ENCODE data around the gene GCSH. TPM values are rescaled to one million over a fixed set of nuclear protein-coding genes. Genes with fewer than 3 reads are reported as not detected.

Gene GCSH
- total RNA-seq, 2 experiments from 2014 or later, result 10.1 to 13.9 TPM

GRCh38 chr16:81096715-81097208 lies 567 bp upstream of the GCSH start:
- Mint-ChIP-seq H3K27me3 (ENCODE audit: low read depth) (no peaks in the 10 kb centered on the region), H3K36me3 (ENCODE audit: low read depth) (no peaks in the 10 kb centered on the region), H3K4me3 (peak overlapping the region; percentile 74), H3K27ac (peak overlapping the region; percentile 46), H3K9me3 (ENCODE audit: insufficient read depth) (no peaks in the 10 kb centered on the region), H3K4me1 (ENCODE audit: low read depth) (peaks cover 13% of the 10 kb centered on the region)
- ChIA-PET CTCF (no interaction called here), POLR2A (interaction anchor here (2.9 kb wide), 1 partner anchor 21 kb away, joined by 10 read pairs; the partner anchor contains the start of gene C16orf46)
- ATAC-seq (no peak), DNase-seq (no peak)

- Mint-ChIP-seq H3K4me1 (ENCODE audit: low read depth) (peaks cover 13% of the 10 kb centered on the region), H3K9me3 (ENCODE audit: insufficient read depth) (no peaks in the 10 kb centered on the region), H3K27me3 (ENCODE audit: low read depth) (no peaks in the 10 kb centered on the region), H3K27ac (no peak overlapping the region), H3K36me3 (ENCODE audit: low read depth) (no peaks in the 10 kb centered on the region), H3K4me3 (peak overlapping the region; percentile 74)
- DNase-seq, result no peak
- ChIA-PET CTCF (interaction anchor here (0.7 kb wide), 1 partner anchor 19 kb away, joined by 4 read pairs; no protein-coding TSS in a partner anchor), POLR2A (no interaction called here)
- ATAC-seq, result no peak
Observed at GRCh38 chr16:81095653-81095952, 592 bp downstream of the GCSH start.

GRCh38 chr16:81094771-81095251 lies 1.4 kb downstream of the GCSH start:
- ChIA-PET POLR2A (no interaction called here), CTCF (interaction anchor here (0.7 to 0.9 kb wide), 2 partner anchors 18 to 59 kb away, joined by 4 read pairs; partner anchors contain the start of gene ATMIN)
- no peak for DNase-seq
- no peaks in the 10 kb centered on the region for H3K36me3 Mint-ChIP-seq (ENCODE audit: low read depth)
- no peak overlapping the region for H3K27ac Mint-ChIP-seq
- H3K9me3 Mint-ChIP-seq (ENCODE audit: insufficient read depth), result no peaks in the 10 kb centered on the region
- H3K27me3 Mint-ChIP-seq (ENCODE audit: low read depth), result no peaks in the 10 kb centered on the region
- ATAC-seq, result no peak
- peaks cover 13% of the 10 kb centered on the region for H3K4me1 Mint-ChIP-seq (ENCODE audit: low read depth)
- peak overlapping the region; percentile 74 for H3K4me3 Mint-ChIP-seq

- no peak overlapping the region for H3K27ac Mint-ChIP-seq
- ChIA-PET POLR2A (no interaction called here), CTCF (interaction anchor here (1.3 kb wide), 1 partner anchor 12 kb away, joined by 4 read pairs; the partner anchor contains the start of gene C16orf46)
- no peaks in the 10 kb centered on the region for H3K4me1 Mint-ChIP-seq (ENCODE audit: low read depth)
- DNase-seq, result no peak
- H3K4me3 Mint-ChIP-seq, result no peak overlapping the region
- H3K27me3 Mint-ChIP-seq (ENCODE audit: low read depth), result no peaks in the 10 kb centered on the region
- H3K36me3 Mint-ChIP-seq (ENCODE audit: low read depth), result no peaks in the 10 kb centered on the region
- ATAC-seq, result no peak
- H3K9me3 Mint-ChIP-seq (ENCODE audit: insufficient read depth), result no peaks in the 10 kb centered on the region
Observed at GRCh38 chr16:81088836-81089235, 7.4 kb downstream of the GCSH start.

- DNase-seq (no peak), ATAC-seq (no peak)
- CTCF ChIA-PET, result no interaction called here
- Mint-ChIP-seq H3K36me3 (ENCODE audit: low read depth) (no peaks in the 10 kb centered on the region), H3K27ac (no peak overlapping the region), H3K27me3 (ENCODE audit: low read depth) (no peaks in the 10 kb centered on the region), H3K4me1 (ENCODE audit: low read depth) (peaks cover 4% of the 10 kb centered on the region), H3K4me3 (no peak overlapping the region), H3K9me3 (ENCODE audit: insufficient read depth) (no peaks in the 10 kb centered on the region)
- POLR2A ChIA-PET, result no interaction called here
Observed at GRCh38 chr16:81081014-81081413, 15.2 kb downstream of the GCSH start.

- POLR2A ChIA-PET, result no interaction called here
- CTCF ChIA-PET, result no interaction called here
Observed at GRCh38 chr16:81080233-81080632, 16.0 kb downstream of the GCSH start.

GRCh38 chr16:81077076-81077940 lies 18.9 kb downstream of the GCSH start, which contains the start of gene C16orf46:
Gene C16orf46 (minus strand): TSS chr16:81077238. CDS start chr16:81063955, 13,283 bp downstream.
- peak; percentile 98 for DNase-seq
- Mint-ChIP-seq H3K27me3 (ENCODE audit: low read depth) (no peaks in the 10 kb centered on the region), H3K27ac (peak within 1 kb of the TSS; percentile 25), H3K4me3 (peak within 1 kb of the TSS; percentile 5), H3K9me3 (ENCODE audit: insufficient read depth) (no peaks in the 10 kb centered on the region), H3K36me3 (ENCODE audit: low read depth) (no peaks in the 10 kb centered on the region), H3K4me1 (ENCODE audit: low read depth) (peaks cover 6% of the 10 kb centered on the region)
- POLR2A ChIA-PET, result interaction anchor here (0.9 to 2.7 kb wide), 9 partner anchors 11 to 237 kb away, joined by 3 to 29 read pairs (median 7); partner anchors contain the start of genes ATMIN, CENPN, CMC2 and GAN
- CTCF ChIA-PET, result interaction anchor here (0.6 to 9.0 kb wide), 10 partner anchors 11 to 550 kb away, joined by 3 to 107 read pairs (median 4); partner anchors contain the start of gene ATMIN
- peak; percentile 90 for ATAC-seq

More at GRCh38 chr16:81080233-81080632, 16.0 kb downstream of the GCSH start:
- Mint-ChIP-seq H3K27ac (no peak overlapping the region), H3K4me1 (ENCODE audit: low read depth) (peaks cover 6% of the 10 kb centered on the region), H3K27me3 (ENCODE audit: low read depth) (no peaks in the 10 kb centered on the region), H3K9me3 (ENCODE audit: insufficient read depth) (no peaks in the 10 kb centered on the region), H3K36me3 (ENCODE audit: low read depth) (no peaks in the 10 kb centered on the region), H3K4me3 (no peak overlapping the region)
- DNase-seq (no peak), ATAC-seq (no peak)

GRCh38 chr16:81076566-81077075 lies 19.6 kb downstream of the GCSH start:
- Mint-ChIP-seq H3K27me3 (ENCODE audit: low read depth) (no peaks in the 10 kb centered on the region), H3K4me3 (no peak overlapping the region), H3K27ac (no peak overlapping the region), H3K4me1 (ENCODE audit: low read depth) (peaks cover 11% of the 10 kb centered on the region), H3K9me3 (ENCODE audit: insufficient read depth) (no peaks in the 10 kb centered on the region), H3K36me3 (ENCODE audit: low read depth) (no peaks in the 10 kb centered on the region)
- ATAC-seq (peak; percentile 86), DNase-seq (peak; percentile 93)
- POLR2A ChIA-PET, result interaction anchor here (0.6 to 2.7 kb wide), 10 partner anchors 10 to 238 kb away, joined by 3 to 29 read pairs (median 6); partner anchors contain the start of genes ATMIN, CENPN, CMC2 and GAN
- CTCF ChIA-PET, result interaction anchor here (0.6 to 9.0 kb wide), 10 partner anchors 12 to 550 kb away, joined by 3 to 107 read pairs (median 4); partner anchors contain the start of gene ATMIN

GRCh38 chr16:81073560-81074330 lies 22.4 kb downstream of the GCSH start:
- DNase-seq (no peak), ATAC-seq (no peak)
- Mint-ChIP-seq H3K27me3 (ENCODE audit: low read depth) (no peaks in the 10 kb centered on the region), H3K9me3 (ENCODE audit: insufficient read depth) (no peaks in the 10 kb centered on the region), H3K4me3 (no peak overlapping the region), H3K27ac (no peak overlapping the region), H3K4me1 (ENCODE audit: low read depth) (peaks cover 11% of the 10 kb centered on the region), H3K36me3 (ENCODE audit: low read depth) (no peaks in the 10 kb centered on the region)
- ChIA-PET CTCF (interaction anchor here (9.0 kb wide), 1 partner anchor 38 kb away, joined by 107 read pairs; the partner anchor contains the start of gene ATMIN), POLR2A (no interaction called here)

GRCh38 chr16:81071805-81072204 lies 24.4 kb downstream of the GCSH start:
- no peaks in the 10 kb centered on the region for H3K36me3 Mint-ChIP-seq (ENCODE audit: low read depth)

GRCh38 chr16:81070979-81071378 lies 25.2 kb downstream of the GCSH start:
- ChIA-PET CTCF (interaction anchor here (9.0 kb wide), 1 partner anchor 35 kb away, joined by 107 read pairs; the partner anchor contains the start of gene ATMIN), POLR2A (no interaction called here)
- Mint-ChIP-seq H3K27ac (no peak overlapping the region), H3K4me1 (ENCODE audit: low read depth) (peaks cover 18% of the 10 kb centered on the region), H3K9me3 (ENCODE audit: insufficient read depth) (no peaks in the 10 kb centered on the region), H3K4me3 (no peak overlapping the region), H3K27me3 (ENCODE audit: low read depth) (no peaks in the 10 kb centered on the region), H3K36me3 (ENCODE audit: low read depth) (no peaks in the 10 kb centered on the region)
- ATAC-seq, result no peak
- DNase-seq, result no peak

More at GRCh38 chr16:81071805-81072204, 24.4 kb downstream of the GCSH start:
- CTCF ChIA-PET, result interaction anchor here (9.0 kb wide), 1 partner anchor 36 kb away, joined by 107 read pairs; the partner anchor contains the start of gene ATMIN
- H3K4me3 Mint-ChIP-seq, result no peak overlapping the region
- DNase-seq (no peak), ATAC-seq (no peak)
- no peak overlapping the region for H3K27ac Mint-ChIP-seq
- peaks cover 16% of the 10 kb centered on the region for H3K4me1 Mint-ChIP-seq (ENCODE audit: low read depth)
- H3K9me3 Mint-ChIP-seq (ENCODE audit: insufficient read depth), result no peaks in the 10 kb centered on the region
- H3K27me3 Mint-ChIP-seq (ENCODE audit: low read depth), result no peaks in the 10 kb centered on the region
- POLR2A ChIA-PET, result no interaction called here

Data from activated CD8-positive, alpha-beta T cell treated with anti-CD3 and anti-CD28 coated beads, Interleukin-2, amount 10 ng/mL, durations not matched to agents 7 days and 5 days (primary cell).